Measurements from ENCODE around the gene TRIM8. TPM values are rescaled to one million over a fixed set of nuclear protein-coding genes. Genes with fewer than 3 reads are reported as not detected.

Gene TRIM8
- total RNA-seq, 1 donor from 2014 or later: 219 TPM

- H3K36me3 Mint-ChIP-seq (ENCODE audit: low read depth, unreplicated experiment): peaks cover 26% of the 10 kb centered on the region
- DNase-seq (ENCODE audit: low spot score): no peak
- peaks cover 53% of the 10 kb centered on the region for H3K4me1 Mint-ChIP-seq (ENCODE audit: unreplicated experiment)
- peaks cover 8% of the 10 kb centered on the region for H3K27me3 Mint-ChIP-seq (ENCODE audit: unreplicated experiment)
- no peaks in the 10 kb centered on the region for H3K9me3 Mint-ChIP-seq (ENCODE audit: unreplicated experiment)
- no peak for TF ChIP-seq CTCF (IDR thresholded peaks at IDR 0.05; ENCODE audit: unreplicated experiment)
- H3K27ac Mint-ChIP-seq (ENCODE audit: unreplicated experiment): no peak overlapping the region
- H3K4me3 Mint-ChIP-seq (ENCODE audit: unreplicated experiment): no peak overlapping the region
Measured at GRCh38 chr10:102608487-102608886, 35.8 kb upstream of the TRIM8 start.

GRCh38 chr10:102610441-102610887 is 33.8 kb upstream of the TRIM8 start:
- no peaks in the 10 kb centered on the region for H3K9me3 Mint-ChIP-seq (ENCODE audit: unreplicated experiment)
- peaks cover 10% of the 10 kb centered on the region for H3K27me3 Mint-ChIP-seq (ENCODE audit: unreplicated experiment)
- H3K27ac Mint-ChIP-seq (ENCODE audit: unreplicated experiment): peak overlapping the region; percentile 33
- H3K36me3 Mint-ChIP-seq (ENCODE audit: low read depth, unreplicated experiment): peaks cover 22% of the 10 kb centered on the region
- H3K4me1 Mint-ChIP-seq (ENCODE audit: unreplicated experiment): peaks cover 55% of the 10 kb centered on the region
- no peak overlapping the region for H3K4me3 Mint-ChIP-seq (ENCODE audit: unreplicated experiment)
- TF ChIP-seq CTCF (IDR thresholded peaks at IDR 0.05; ENCODE audit: unreplicated experiment): no peak
- DNase-seq (ENCODE audit: low spot score): no peak

- no peak for TF ChIP-seq CTCF (IDR thresholded peaks at IDR 0.05; ENCODE audit: unreplicated experiment)
- peaks cover 10% of the 10 kb centered on the region for H3K27me3 Mint-ChIP-seq (ENCODE audit: unreplicated experiment)
- H3K4me1 Mint-ChIP-seq (ENCODE audit: unreplicated experiment): peaks cover 55% of the 10 kb centered on the region
- peaks cover 19% of the 10 kb centered on the region for H3K36me3 Mint-ChIP-seq (ENCODE audit: low read depth, unreplicated experiment)
- H3K27ac Mint-ChIP-seq (ENCODE audit: unreplicated experiment): no peak overlapping the region
- no peak for DNase-seq (ENCODE audit: low spot score)
- H3K9me3 Mint-ChIP-seq (ENCODE audit: unreplicated experiment): no peaks in the 10 kb centered on the region
- H3K4me3 Mint-ChIP-seq (ENCODE audit: unreplicated experiment): peak overlapping the region; percentile 37
Measured at GRCh38 chr10:102611514-102612087, 32.7 kb upstream of the TRIM8 start.

- peaks cover 27% of the 10 kb centered on the region for H3K36me3 Mint-ChIP-seq (ENCODE audit: low read depth, unreplicated experiment)
Measured at GRCh38 chr10:102612964-102613275, 31.4 kb upstream of the TRIM8 start.

More at GRCh38 chr10:102612964-102613275, 31.4 kb upstream of the TRIM8 start:
- DNase-seq (ENCODE audit: low spot score): no peak
- H3K9me3 Mint-ChIP-seq (ENCODE audit: unreplicated experiment): no peaks in the 10 kb centered on the region
- peaks cover 57% of the 10 kb centered on the region for H3K4me1 Mint-ChIP-seq (ENCODE audit: unreplicated experiment)
- no peak for TF ChIP-seq CTCF (IDR thresholded peaks at IDR 0.05; ENCODE audit: unreplicated experiment)
- peak overlapping the region; percentile 91 for H3K27ac Mint-ChIP-seq (ENCODE audit: unreplicated experiment)
- H3K27me3 Mint-ChIP-seq (ENCODE audit: unreplicated experiment): peaks cover 12% of the 10 kb centered on the region
- no peak overlapping the region for H3K4me3 Mint-ChIP-seq (ENCODE audit: unreplicated experiment)

Data from endothelial cell (in vitro differentiated cells).